ENCODE results near the gene PPP6R2. TPM values are rescaled to one million over a fixed set of nuclear protein-coding genes. Genes with fewer than 3 reads are reported as not detected.

Gene PPP6R2
- polyA plus RNA-seq, 2 of the 4 experiments (the other 2 are of a cell fraction): 9.6 to 14.7 TPM

DNA sequence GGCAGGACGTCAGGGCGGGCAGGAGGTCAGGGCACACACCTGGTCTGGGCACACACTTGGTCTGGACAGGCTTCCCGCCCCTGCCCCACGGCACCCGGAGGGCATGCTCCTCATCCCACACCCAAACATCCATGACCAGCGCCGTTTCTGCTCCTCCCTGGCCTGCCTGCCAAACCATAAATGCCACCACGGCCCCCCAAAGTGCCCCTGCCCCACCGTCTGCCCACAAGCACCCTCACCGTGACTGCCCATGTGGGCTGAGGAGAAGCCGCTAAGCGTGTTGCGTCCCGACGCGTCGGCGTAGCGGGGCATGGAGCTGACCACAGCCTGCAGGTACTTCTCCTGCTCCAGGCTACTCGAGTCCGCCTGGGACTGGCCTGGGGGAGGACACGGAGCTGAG is 115.9 kb downstream of the PPP6R2 start:
- CTCF ChIA-PET: interaction anchor here (1.6 kb wide), 1 partner anchor 9 kb away, joined by 4 read pairs; no protein-coding TSS in a partner anchor
- Histone ChIP-seq H3K4me1 (no peaks in the 10 kb centered on the region), H3K9me3 (no peaks in the 10 kb centered on the region), H3K4me2 (no peak overlapping the region), H3K4me3 (no peak overlapping the region), H3K27ac (no peak overlapping the region)
- DNase-seq (ENCODE audit: low read depth in 1 of 2, low spot score in 1 of 2) (no peak), ATAC-seq (no peak), FAIRE-seq (no peak)
- POLR2A ChIA-PET: no interaction called here
- TF ChIP-seq RCOR1 (IDR thresholded peaks at IDR 0.05; ENCODE audit: low read depth, low read length) (no peak), MAFK (IDR thresholded peaks at IDR 0.05; ENCODE audit: partially characterized antibody) (no peak), ZSCAN20 (CRISPR knock-in tag; IDR thresholded peaks at IDR 0.05) (no peak), ESRRA (IDR thresholded peaks at IDR 0.05; ENCODE audit: borderline replicate concordance, low read length) (no peak), JUN (IDR thresholded peaks at IDR 0.05) (no peak), CEBPB (IDR thresholded peaks at IDR 0.05) (no peak), RAD21 (conservative IDR thresholded peaks at IDR 0.05 in 1 of 2, IDR thresholded peaks at IDR 0.05 in 1 of 2) (no peak), FOSL2 (IDR thresholded peaks at IDR 0.05) (no peak), FOSL2 (CRISPR knock-in tag; IDR thresholded peaks at IDR 0.05) (no peak)
- TF ChIP-seq, protein P1, sequence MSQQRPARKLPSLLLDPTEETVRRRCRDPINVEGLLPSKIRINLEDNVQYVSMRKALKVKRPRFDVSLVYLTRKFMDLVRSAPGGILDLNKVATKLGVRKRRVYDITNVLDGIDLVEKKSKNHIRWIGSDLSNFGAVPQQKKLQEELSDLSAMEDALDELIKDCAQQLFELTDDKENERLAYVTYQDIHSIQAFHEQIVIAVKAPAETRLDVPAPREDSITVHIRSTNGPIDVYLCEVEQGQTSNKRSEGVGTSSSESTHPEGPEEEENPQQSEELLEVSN (IDR thresholded peaks at IDR 0.05; ENCODE audit: borderline replicate concordance, low read depth): no peak
- TF ChIP-seq, protein P2, sequence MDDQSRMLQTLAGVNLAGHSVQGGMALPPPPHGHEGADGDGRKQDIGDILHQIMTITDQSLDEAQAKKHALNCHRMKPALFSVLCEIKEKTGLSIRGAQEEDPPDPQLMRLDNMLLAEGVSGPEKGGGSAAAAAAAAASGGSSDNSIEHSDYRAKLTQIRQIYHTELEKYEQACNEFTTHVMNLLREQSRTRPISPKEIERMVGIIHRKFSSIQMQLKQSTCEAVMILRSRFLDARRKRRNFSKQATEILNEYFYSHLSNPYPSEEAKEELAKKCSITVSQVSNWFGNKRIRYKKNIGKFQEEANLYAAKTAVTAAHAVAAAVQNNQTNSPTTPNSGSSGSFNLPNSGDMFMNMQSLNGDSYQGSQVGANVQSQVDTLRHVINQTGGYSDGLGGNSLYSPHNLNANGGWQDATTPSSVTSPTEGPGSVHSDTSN (IDR thresholded peaks at IDR 0.05): no peak
- TF ChIP-seq, protein P3, sequence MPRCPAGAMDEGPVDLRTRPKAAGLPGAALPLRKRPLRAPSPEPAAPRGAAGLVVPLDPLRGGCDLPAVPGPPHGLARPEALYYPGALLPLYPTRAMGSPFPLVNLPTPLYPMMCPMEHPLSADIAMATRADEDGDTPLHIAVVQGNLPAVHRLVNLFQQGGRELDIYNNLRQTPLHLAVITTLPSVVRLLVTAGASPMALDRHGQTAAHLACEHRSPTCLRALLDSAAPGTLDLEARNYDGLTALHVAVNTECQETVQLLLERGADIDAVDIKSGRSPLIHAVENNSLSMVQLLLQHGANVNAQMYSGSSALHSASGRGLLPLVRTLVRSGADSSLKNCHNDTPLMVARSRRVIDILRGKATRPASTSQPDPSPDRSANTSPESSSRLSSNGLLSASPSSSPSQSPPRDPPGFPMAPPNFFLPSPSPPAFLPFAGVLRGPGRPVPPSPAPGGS (IDR thresholded peaks at IDR 0.05): no peak
- WGBS (ENCODE audit: missing lambda C conversion rate): 91% methylated on average over 7 of the region's 22 CpGs

DNA sequence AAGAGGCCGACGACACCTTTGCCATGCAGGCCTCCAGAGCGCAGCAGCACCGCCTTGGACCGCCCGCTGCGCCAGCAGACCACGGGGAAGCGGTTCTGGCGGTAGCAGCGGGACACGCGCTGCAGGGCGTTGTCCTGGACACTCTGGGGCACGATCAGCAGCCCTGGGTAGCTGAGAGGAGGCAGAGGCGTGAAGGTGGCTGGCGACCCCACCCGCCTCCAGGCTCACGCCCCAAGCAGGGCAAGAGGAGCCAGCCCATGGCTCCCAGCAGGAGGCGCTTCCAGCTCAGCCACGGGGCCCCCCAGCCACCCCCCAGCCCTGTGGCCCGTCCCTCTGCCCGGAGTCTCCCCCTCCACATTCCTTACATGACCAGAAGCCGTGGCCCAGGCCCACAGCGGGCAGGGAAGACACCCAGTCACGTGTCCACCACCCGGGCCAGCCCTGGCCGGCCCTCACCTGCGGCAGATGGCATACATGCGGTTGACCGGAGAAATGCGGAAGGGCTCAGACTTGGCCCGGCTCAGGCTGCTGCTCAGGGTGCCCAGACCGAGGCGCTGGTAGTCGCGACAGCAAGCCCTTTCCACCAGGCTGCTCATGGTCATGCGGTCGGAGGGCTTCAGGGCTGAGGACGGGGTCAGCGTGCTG is 116.5 kb downstream of the PPP6R2 start:
- TF ChIP-seq, protein P4, sequence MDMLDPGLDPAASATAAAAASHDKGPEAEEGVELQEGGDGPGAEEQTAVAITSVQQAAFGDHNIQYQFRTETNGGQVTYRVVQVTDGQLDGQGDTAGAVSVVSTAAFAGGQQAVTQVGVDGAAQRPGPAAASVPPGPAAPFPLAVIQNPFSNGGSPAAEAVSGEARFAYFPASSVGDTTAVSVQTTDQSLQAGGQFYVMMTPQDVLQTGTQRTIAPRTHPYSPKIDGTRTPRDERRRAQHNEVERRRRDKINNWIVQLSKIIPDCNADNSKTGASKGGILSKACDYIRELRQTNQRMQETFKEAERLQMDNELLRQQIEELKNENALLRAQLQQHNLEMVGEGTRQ (IDR thresholded peaks at IDR 0.05): no peak
- ChIA-PET CTCF (interaction anchor here (1.6 kb wide), 1 partner anchor 8 kb away, joined by 4 read pairs; no protein-coding TSS in a partner anchor), POLR2A (no interaction called here)
- Histone ChIP-seq H3K9me3 (no peaks in the 10 kb centered on the region), H3K4me2 (no peak overlapping the region), H3K4me1 (no peaks in the 10 kb centered on the region), H3K4me3 (no peak overlapping the region), H3K27ac (no peak overlapping the region)
- FAIRE-seq (no peak), DNase-seq (ENCODE audit: low read depth in 1 of 2, low spot score in 1 of 2) (no peak), ATAC-seq (no peak)
- 94% methylated on average over 24 of the region's 41 CpGs for WGBS (ENCODE audit: missing lambda C conversion rate)

DNA sequence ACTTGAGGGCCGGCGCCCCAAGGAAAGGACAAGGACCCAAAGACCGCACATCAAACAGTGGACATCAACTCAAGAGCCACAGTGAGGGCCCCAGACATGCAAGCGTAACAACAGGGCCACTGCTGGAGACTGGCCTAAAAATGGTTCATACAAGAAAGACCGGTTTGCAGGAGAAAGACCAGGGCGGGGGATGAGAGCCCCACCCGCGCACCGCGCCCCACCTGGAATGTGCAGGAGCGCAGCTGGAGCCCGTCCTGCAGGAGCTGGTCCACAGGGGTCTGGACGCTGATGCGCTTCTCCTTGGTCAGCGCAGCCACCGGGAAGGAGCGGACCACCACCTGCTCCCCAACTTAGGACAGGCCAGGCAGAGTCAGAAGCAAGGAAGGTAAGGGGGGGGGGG is 117.8 kb downstream of the PPP6R2 start:
- Histone ChIP-seq H3K4me3 (no peak overlapping the region), H3K4me2 (no peak overlapping the region), H3K27ac (no peak overlapping the region), H3K9me3 (no peaks in the 10 kb centered on the region), H3K4me1 (no peaks in the 10 kb centered on the region)
- TF ChIP-seq, protein P5, sequence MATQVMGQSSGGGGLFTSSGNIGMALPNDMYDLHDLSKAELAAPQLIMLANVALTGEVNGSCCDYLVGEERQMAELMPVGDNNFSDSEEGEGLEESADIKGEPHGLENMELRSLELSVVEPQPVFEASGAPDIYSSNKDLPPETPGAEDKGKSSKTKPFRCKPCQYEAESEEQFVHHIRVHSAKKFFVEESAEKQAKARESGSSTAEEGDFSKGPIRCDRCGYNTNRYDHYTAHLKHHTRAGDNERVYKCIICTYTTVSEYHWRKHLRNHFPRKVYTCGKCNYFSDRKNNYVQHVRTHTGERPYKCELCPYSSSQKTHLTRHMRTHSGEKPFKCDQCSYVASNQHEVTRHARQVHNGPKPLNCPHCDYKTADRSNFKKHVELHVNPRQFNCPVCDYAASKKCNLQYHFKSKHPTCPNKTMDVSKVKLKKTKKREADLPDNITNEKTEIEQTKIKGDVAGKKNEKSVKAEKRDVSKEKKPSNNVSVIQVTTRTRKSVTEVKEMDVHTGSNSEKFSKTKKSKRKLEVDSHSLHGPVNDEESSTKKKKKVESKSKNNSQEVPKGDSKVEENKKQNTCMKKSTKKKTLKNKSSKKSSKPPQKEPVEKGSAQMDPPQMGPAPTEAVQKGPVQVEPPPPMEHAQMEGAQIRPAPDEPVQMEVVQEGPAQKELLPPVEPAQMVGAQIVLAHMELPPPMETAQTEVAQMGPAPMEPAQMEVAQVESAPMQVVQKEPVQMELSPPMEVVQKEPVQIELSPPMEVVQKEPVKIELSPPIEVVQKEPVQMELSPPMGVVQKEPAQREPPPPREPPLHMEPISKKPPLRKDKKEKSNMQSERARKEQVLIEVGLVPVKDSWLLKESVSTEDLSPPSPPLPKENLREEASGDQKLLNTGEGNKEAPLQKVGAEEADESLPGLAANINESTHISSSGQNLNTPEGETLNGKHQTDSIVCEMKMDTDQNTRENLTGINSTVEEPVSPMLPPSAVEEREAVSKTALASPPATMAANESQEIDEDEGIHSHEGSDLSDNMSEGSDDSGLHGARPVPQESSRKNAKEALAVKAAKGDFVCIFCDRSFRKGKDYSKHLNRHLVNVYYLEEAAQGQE (IDR thresholded peaks at IDR 0.05): no peak
- TF ChIP-seq JUNB (IDR thresholded peaks at IDR 0.05): no peak
- no peak for TF ChIP-seq PHF8 (IDR thresholded peaks at IDR 0.05; ENCODE audit: borderline replicate concordance, low read depth)
- TF ChIP-seq, protein P6, sequence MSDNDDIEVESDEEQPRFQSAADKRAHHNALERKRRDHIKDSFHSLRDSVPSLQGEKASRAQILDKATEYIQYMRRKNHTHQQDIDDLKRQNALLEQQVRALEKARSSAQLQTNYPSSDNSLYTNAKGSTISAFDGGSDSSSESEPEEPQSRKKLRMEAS (IDR thresholded peaks at IDR 0.05): no peak
- no peak for TF ChIP-seq ZNF302 (CRISPR knock-in tag; IDR thresholded peaks at IDR 0.05)
- TF ChIP-seq, protein P1 (IDR thresholded peaks at IDR 0.05; ENCODE audit: borderline replicate concordance, low read depth): no peak
- 90% methylated on average over 12 of the region's 17 CpGs for WGBS (ENCODE audit: missing lambda C conversion rate)
- POLR2A ChIA-PET: no interaction called here
- ATAC-seq (no peak), FAIRE-seq (no peak), DNase-seq (ENCODE audit: low read depth in 1 of 2, low spot score in 1 of 2) (no peak)
- CTCF ChIA-PET: interaction anchor here (0.7 to 1.3 kb wide), 2 partner anchors 62 to 113 kb away, joined by 3 to 4 read pairs; no protein-coding TSS in a partner anchor

Measured in A549 (cell line).